ENCODE measurements around the gene TCF4. TPM values are rescaled to one million over a fixed set of nuclear protein-coding genes. Genes with fewer than 3 reads are reported as not detected.

TCF4 gene
- total RNA-seq (2014; rRNA removed; shearing (Covaris generic); ENCODE audit: low replicate concordance), result 181 and 261 TPM in 2 replicates

DNA sequence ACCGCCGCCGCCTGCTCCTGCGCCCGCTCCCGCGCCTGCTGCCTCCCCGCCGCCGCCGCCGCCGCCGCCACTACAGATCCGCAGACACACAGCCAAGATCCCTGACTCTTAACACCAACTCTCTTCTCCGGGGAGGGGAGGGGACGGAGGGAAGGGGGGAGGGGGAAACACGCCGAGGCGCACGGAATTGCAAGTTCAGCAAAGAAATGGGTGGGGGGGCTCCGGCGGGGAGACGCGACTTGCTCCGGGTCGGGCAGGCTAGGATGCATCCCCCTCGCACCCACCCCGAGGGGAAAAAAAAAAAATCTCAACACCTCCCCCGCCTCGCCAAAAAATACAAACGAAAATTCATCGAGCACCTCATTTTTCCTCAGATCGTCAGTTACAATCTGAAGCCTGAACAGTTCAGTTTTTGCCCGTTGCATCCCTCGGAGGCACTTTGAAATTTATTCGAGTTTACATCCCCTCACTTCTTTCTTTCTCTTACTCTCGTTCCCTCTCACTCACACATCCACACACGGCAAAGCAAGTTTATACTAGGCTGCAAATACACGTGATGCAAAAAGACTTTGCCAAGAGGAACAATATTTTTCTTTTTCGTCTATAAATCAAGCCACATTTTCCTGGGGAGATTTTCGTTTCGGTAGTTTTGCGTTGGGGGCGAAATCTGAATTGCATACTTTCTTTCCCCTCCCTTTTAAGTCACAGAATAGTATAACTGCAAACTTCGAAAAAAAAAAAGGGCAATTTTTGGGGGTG is at the start of gene TCF4:
TSS of gene TCF4 (minus strand) at position 82 of the 759 bp plus-strand sequence. CDS start 1,076 bp downstream, outside the sequence.
- Histone ChIP-seq H3K79me2 (ENCODE audit: low read length) (peaks cover 40% of the 10 kb centered on the region), H4K20me1 (ENCODE audit: insufficient read depth, low read depth, low read length) (no peaks in the 10 kb centered on the region), H3K36me3 (ENCODE audit: insufficient read depth, low read length) (peaks cover 8% of the 10 kb centered on the region; the same call in 1 of the 2 replicates), H3K4me2 (ENCODE audit: low read depth, low read length, poor library complexity, severe bottlenecking) (peak within 1 kb of the TSS; percentile 85), H3K4me1 (ENCODE audit: low read length) (peaks cover 36% of the 10 kb centered on the region), H3K27me3 (ENCODE audit: low read length) (no peaks in the 10 kb centered on the region), H3K9me2 (replicated peaks; ENCODE audit: insufficient read depth, low read length) (no peaks in the 10 kb centered on the region), H3K27ac (ENCODE audit: low read length) (peak within 1 kb of the TSS; percentile 94), H2AFZ (ENCODE audit: low read length) (no peak within 1 kb of the TSS), H3K9me3 (ENCODE audit: low read length) (no peaks in the 10 kb centered on the region), H3K9ac (ENCODE audit: low read length) (peak within 1 kb of the TSS; percentile 77), H3K4me3 (ENCODE audit: low read length) (peak within 1 kb of the TSS; percentile 71)
- peak; percentile 83 for DNase-seq

DNA sequence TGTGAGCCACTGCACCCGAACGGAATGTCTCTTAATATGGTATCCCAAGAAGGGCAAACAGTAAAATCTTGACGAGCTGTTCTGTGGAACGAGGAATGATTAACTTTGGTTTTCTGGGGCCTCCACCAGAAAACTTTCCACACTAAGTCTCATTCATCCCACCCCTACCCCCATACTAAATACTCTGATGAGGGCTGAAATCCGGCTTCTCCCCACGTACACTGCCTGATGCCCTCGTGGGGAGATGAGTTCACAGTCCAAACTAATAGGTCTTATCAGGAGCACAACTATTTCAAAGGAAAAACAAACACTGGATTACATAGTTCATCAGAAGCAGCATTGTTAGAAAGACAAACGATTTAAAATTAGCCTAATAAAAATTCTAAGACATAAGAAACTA is 49.2 kb upstream of the TCF4 start:
- Histone ChIP-seq H3K9me3 (ENCODE audit: low read length) (no peaks in the 10 kb centered on the region; the same call in 1 of the 2 replicates), H3K4me3 (ENCODE audit: low read length) (no peak overlapping the region), H3K4me2 (ENCODE audit: low read depth, low read length, poor library complexity, severe bottlenecking) (no peak overlapping the region), H2AFZ (ENCODE audit: low read length) (no peak overlapping the region), H3K9ac (ENCODE audit: low read length) (no peak overlapping the region), H3K27me3 (ENCODE audit: low read length) (no peaks in the 10 kb centered on the region), H4K20me1 (ENCODE audit: insufficient read depth, low read depth, low read length) (no peaks in the 10 kb centered on the region), H3K36me3 (ENCODE audit: insufficient read depth, low read length) (no peaks in the 10 kb centered on the region), H3K79me2 (ENCODE audit: low read length) (no peaks in the 10 kb centered on the region), H3K4me1 (ENCODE audit: low read length) (no peaks in the 10 kb centered on the region), H3K27ac (ENCODE audit: low read length) (no peak overlapping the region), H3K9me2 (replicated peaks; ENCODE audit: insufficient read depth, low read length) (no peaks in the 10 kb centered on the region)
- no peak for DNase-seq

DNA sequence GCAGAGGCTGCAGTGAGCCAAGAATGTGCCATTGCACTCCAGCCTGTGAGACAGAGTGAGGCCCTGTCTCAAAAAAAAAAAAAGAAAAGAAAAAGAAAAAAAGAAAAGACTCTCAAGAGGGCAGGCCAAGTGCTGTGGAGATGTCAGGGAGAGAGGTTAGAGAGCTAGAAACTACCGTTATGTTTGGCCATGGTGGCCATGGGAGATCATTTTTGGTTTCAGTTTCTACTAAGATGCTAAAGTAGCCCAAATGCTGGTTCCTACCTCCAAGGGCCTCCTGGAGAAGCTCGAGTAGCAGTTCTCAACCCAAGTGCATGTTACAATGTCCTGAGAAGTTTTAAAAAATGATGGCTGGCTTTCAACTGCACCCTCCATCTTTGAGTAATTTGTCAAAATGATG is 47.4 kb upstream of the TCF4 start:
- H3K4me1 ChIP-seq (ENCODE audit: low read length), result no peaks in the 10 kb centered on the region
- no peak overlapping the region for H2AFZ ChIP-seq (ENCODE audit: low read length)
- H3K79me2 ChIP-seq (ENCODE audit: low read length), result no peaks in the 10 kb centered on the region
- no peak overlapping the region for H3K27ac ChIP-seq (ENCODE audit: low read length)
- H3K27me3 ChIP-seq (ENCODE audit: low read length), result no peaks in the 10 kb centered on the region
- no peaks in the 10 kb centered on the region for H3K9me3 ChIP-seq (ENCODE audit: low read length)
- no peaks in the 10 kb centered on the region for H4K20me1 ChIP-seq (ENCODE audit: insufficient read depth, low read depth, low read length)
- no peaks in the 10 kb centered on the region for H3K9me2 ChIP-seq (replicated peaks; ENCODE audit: insufficient read depth, low read length)
- peak; percentile 23 for DNase-seq
- no peak overlapping the region for H3K4me2 ChIP-seq (ENCODE audit: low read depth, low read length, poor library complexity, severe bottlenecking)
- no peak overlapping the region for H3K9ac ChIP-seq (ENCODE audit: low read length)
- H3K4me3 ChIP-seq (ENCODE audit: low read length), result no peak overlapping the region
- no peaks in the 10 kb centered on the region for H3K36me3 ChIP-seq (ENCODE audit: insufficient read depth, low read length)

DNA sequence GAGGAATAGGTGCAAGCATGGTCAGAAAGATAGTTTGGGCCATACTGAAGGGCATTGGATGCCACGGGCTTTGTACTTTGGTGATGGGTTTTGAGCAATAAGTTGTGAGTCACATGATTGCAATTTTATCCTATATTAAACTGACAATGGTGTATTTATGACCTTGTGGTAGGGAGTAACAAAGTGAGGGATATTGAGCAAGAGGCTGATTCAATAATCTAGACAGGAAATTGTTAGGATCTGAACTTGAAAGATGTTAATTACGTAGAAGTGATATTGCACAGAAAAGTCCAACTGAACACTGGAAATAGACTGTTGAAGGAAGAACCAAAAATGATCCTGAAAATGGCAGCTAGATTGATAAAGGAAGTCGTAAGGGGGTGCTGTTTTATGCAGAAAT is 46.6 kb upstream of the TCF4 start:
- Histone ChIP-seq H3K36me3 (ENCODE audit: insufficient read depth, low read length) (no peaks in the 10 kb centered on the region), H3K79me2 (ENCODE audit: low read length) (no peaks in the 10 kb centered on the region), H3K27ac (ENCODE audit: low read length) (no peak overlapping the region), H2AFZ (ENCODE audit: low read length) (no peak overlapping the region), H3K9me3 (ENCODE audit: low read length) (no peaks in the 10 kb centered on the region), H3K4me1 (ENCODE audit: low read length) (no peaks in the 10 kb centered on the region), H3K4me3 (ENCODE audit: low read length) (no peak overlapping the region), H3K9ac (ENCODE audit: low read length) (no peak overlapping the region), H4K20me1 (ENCODE audit: insufficient read depth, low read depth, low read length) (no peaks in the 10 kb centered on the region), H3K9me2 (replicated peaks; ENCODE audit: insufficient read depth, low read length) (no peaks in the 10 kb centered on the region), H3K27me3 (ENCODE audit: low read length) (no peaks in the 10 kb centered on the region), H3K4me2 (ENCODE audit: low read depth, low read length, poor library complexity, severe bottlenecking) (no peak overlapping the region)
- DNase-seq, result peak; percentile 19

DNA sequence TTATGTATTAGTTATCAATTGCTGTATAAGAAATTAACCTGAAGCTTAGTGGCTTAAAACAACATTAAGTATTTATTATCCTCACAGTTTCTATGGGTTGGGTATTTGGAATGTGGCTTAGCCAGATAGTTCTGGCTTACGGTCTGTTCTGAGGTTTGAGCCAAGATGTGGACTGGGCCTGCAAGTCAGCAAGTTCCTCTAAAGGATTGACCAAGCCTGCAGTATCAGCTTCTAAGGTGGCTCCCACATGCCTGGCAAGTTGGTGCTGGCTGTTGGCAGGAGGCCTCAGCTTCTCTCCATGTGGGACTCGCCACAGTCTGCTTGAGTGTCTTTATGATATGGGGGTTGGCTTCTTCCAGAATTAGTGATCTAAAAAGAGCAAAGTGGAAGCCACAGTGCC is 45.0 kb upstream of the TCF4 start:
- no peak overlapping the region for H3K9ac ChIP-seq (ENCODE audit: low read length)
- H3K9me3 ChIP-seq (ENCODE audit: low read length), result no peaks in the 10 kb centered on the region
- no peaks in the 10 kb centered on the region for H3K27me3 ChIP-seq (ENCODE audit: low read length)
- H3K79me2 ChIP-seq (ENCODE audit: low read length), result no peaks in the 10 kb centered on the region
- H3K36me3 ChIP-seq (ENCODE audit: insufficient read depth, low read length), result no peaks in the 10 kb centered on the region
- H3K4me2 ChIP-seq (ENCODE audit: low read depth, low read length, poor library complexity, severe bottlenecking), result no peak overlapping the region
- no peak overlapping the region for H2AFZ ChIP-seq (ENCODE audit: low read length)
- no peaks in the 10 kb centered on the region for H4K20me1 ChIP-seq (ENCODE audit: insufficient read depth, low read depth, low read length)
- peak; percentile 28 for DNase-seq
- no peaks in the 10 kb centered on the region for H3K4me1 ChIP-seq (ENCODE audit: low read length)
- no peak overlapping the region for H3K27ac ChIP-seq (ENCODE audit: low read length)
- H3K4me3 ChIP-seq (ENCODE audit: low read length), result no peak overlapping the region
- no peaks in the 10 kb centered on the region for H3K9me2 ChIP-seq (replicated peaks; ENCODE audit: insufficient read depth, low read length)

DNA sequence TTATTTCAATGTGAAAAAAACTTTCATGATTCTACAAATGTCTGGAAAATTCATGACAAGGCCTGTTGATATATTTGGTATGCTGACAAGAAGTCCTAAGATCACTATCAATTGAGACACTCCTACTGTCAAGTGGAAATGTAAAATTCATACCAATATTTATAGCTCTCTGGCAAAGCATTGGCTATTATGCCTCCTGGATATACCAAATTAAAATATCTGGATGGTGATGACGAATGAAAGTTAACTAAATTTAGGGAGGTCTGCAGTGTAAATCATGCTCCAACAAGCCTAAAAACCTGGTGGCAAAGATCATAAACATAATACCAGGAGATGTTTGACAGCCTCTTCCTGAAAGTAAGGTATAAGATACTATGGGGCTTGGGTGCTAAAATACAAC is 41.1 kb upstream of the TCF4 start:
- H3K4me2 ChIP-seq (ENCODE audit: low read depth, low read length, poor library complexity, severe bottlenecking), result no peak overlapping the region
- no peaks in the 10 kb centered on the region for H3K9me2 ChIP-seq (replicated peaks; ENCODE audit: insufficient read depth, low read length)
- H4K20me1 ChIP-seq (ENCODE audit: insufficient read depth, low read depth, low read length), result no peaks in the 10 kb centered on the region
- H3K27me3 ChIP-seq (ENCODE audit: low read length), result no peaks in the 10 kb centered on the region
- H3K4me1 ChIP-seq (ENCODE audit: low read length), result no peaks in the 10 kb centered on the region
- H3K79me2 ChIP-seq (ENCODE audit: low read length), result no peaks in the 10 kb centered on the region
- no peak overlapping the region for H3K4me3 ChIP-seq (ENCODE audit: low read length)
- H3K27ac ChIP-seq (ENCODE audit: low read length), result no peak overlapping the region
- H3K36me3 ChIP-seq (ENCODE audit: insufficient read depth, low read length), result no peaks in the 10 kb centered on the region
- no peak for DNase-seq
- H3K9ac ChIP-seq (ENCODE audit: low read length), result no peak overlapping the region
- no peak overlapping the region for H2AFZ ChIP-seq (ENCODE audit: low read length)
- H3K9me3 ChIP-seq (ENCODE audit: low read length), result no peaks in the 10 kb centered on the region

DNA sequence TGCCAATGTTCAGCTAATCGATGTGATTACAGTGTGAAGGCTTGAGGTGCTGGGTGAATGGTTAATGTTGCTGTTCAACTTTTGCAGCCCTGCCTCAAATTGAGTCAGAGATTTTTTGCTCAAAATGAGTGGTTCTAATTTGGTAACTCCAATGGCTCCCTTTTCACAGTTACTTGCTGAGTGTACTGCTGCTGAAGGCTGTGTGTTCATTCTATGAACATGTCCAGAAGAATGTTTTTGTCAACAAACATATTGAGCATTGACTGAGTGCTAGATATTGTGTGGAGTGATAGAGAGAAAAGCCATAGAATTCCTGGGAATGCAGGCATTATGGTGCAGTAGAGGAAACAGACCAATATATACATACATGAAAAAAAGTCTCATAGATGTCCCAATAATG is 39.0 kb upstream of the TCF4 start:
- H3K79me2 ChIP-seq (ENCODE audit: low read length), result no peaks in the 10 kb centered on the region
- DNase-seq, result no peak
- H3K36me3 ChIP-seq (ENCODE audit: insufficient read depth, low read length), result no peaks in the 10 kb centered on the region
- H3K9me2 ChIP-seq (replicated peaks; ENCODE audit: insufficient read depth, low read length), result no peaks in the 10 kb centered on the region
- H3K4me3 ChIP-seq (ENCODE audit: low read length), result no peak overlapping the region
- H3K27me3 ChIP-seq (ENCODE audit: low read length), result no peaks in the 10 kb centered on the region
- no peak overlapping the region for H3K27ac ChIP-seq (ENCODE audit: low read length)
- H3K9ac ChIP-seq (ENCODE audit: low read length), result no peak overlapping the region
- H4K20me1 ChIP-seq (ENCODE audit: insufficient read depth, low read depth, low read length), result no peaks in the 10 kb centered on the region
- no peak overlapping the region for H3K4me2 ChIP-seq (ENCODE audit: low read depth, low read length, poor library complexity, severe bottlenecking)
- no peak overlapping the region for H2AFZ ChIP-seq (ENCODE audit: low read length)
- H3K9me3 ChIP-seq (ENCODE audit: low read length), result no peaks in the 10 kb centered on the region
- H3K4me1 ChIP-seq (ENCODE audit: low read length), result no peaks in the 10 kb centered on the region

DNA sequence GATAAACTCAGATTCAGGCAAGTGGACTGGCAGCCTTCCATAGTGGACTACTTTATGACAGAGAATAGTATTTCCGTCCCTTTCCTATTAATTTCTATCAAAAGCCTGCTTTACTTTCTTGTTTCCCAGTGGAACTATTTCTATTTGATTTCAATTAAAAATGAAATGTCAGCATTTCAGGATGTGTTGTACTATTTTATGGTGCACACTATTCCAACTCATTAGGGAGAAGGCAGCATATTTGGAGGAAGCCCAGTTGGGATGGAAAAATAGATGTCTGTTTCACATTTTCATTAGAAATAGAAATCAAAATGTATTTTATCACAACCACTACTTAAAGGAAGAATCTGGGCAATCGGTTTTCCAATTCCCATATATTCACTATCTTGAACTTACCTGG is 37.9 kb upstream of the TCF4 start:
- Histone ChIP-seq H3K36me3 (ENCODE audit: insufficient read depth, low read length) (no peaks in the 10 kb centered on the region), H2AFZ (ENCODE audit: low read length) (no peak overlapping the region), H3K79me2 (ENCODE audit: low read length) (no peaks in the 10 kb centered on the region), H3K4me1 (ENCODE audit: low read length) (no peaks in the 10 kb centered on the region), H3K9me2 (replicated peaks; ENCODE audit: insufficient read depth, low read length) (no peaks in the 10 kb centered on the region), H3K27ac (ENCODE audit: low read length) (no peak overlapping the region), H3K9me3 (ENCODE audit: low read length) (no peaks in the 10 kb centered on the region), H3K4me3 (ENCODE audit: low read length) (no peak overlapping the region), H4K20me1 (ENCODE audit: insufficient read depth, low read depth, low read length) (no peaks in the 10 kb centered on the region), H3K27me3 (ENCODE audit: low read length) (no peaks in the 10 kb centered on the region), H3K9ac (ENCODE audit: low read length) (no peak overlapping the region), H3K4me2 (ENCODE audit: low read depth, low read length, poor library complexity, severe bottlenecking) (no peak overlapping the region)
- no peak for DNase-seq
